NCI-H2029 treated with DMSO at 0.1 percent for 48 hours (cell line): ENCODE results near the gene EDN3.

Experiments
- DNase-seq: peaks from one replicate; lab custom pipeline; 2025; lab: John Stamatoyannopoulos, UW

Gene EDN3

GRCh38 chr20:59365611-59366285 is 65.3 kb downstream of the EDN3 start:
- DNase-seq: no peak

GRCh38 chr20:59371431-59371830 is 71.0 kb downstream of the EDN3 start:
- no peak for DNase-seq

GRCh38 chr20:59374261-59374660 is 73.8 kb downstream of the EDN3 start:
- no peak for DNase-seq

GRCh38 chr20:59375541-59375940 is 75.1 kb downstream of the EDN3 start:
- no peak for DNase-seq
